Measurements from ENCODE around the gene TBC1D2. TPM values are rescaled to one million over a fixed set of nuclear protein-coding genes. Genes with fewer than 3 reads are reported as not detected.

Gene TBC1D2
- total RNA-seq, 2 experiments from 2014 or later: 1.5 TPM

GRCh38 chr9:98201749-98202148 is 53.7 kb downstream of the TBC1D2 start:
- no peak for TF ChIP-seq CTCF (IDR thresholded peaks at IDR 0.05)
- DNase-seq: no peak
- H3K4me1 Mint-ChIP-seq (ENCODE audit: low read depth): peaks cover 3% of the 10 kb centered on the region
- H3K36me3 Mint-ChIP-seq (ENCODE audit: low read depth): no peaks in the 10 kb centered on the region
- no peak for ATAC-seq
- H3K27me3 Mint-ChIP-seq: no peaks in the 10 kb centered on the region
- intact Hi-C loops (cut with micrococcal nuclease): no loop called here
- H3K27ac Mint-ChIP-seq: no peak overlapping the region
- no peak overlapping the region for H3K4me3 Mint-ChIP-seq
- no peaks in the 10 kb centered on the region for H3K9me3 Mint-ChIP-seq
- POLR2A ChIA-PET: interaction anchor here (0.6 kb wide), 1 partner anchor 42 kb away, joined by 3 read pairs; no protein-coding TSS in a partner anchor
- CTCF ChIA-PET: no interaction called here

DNA sequence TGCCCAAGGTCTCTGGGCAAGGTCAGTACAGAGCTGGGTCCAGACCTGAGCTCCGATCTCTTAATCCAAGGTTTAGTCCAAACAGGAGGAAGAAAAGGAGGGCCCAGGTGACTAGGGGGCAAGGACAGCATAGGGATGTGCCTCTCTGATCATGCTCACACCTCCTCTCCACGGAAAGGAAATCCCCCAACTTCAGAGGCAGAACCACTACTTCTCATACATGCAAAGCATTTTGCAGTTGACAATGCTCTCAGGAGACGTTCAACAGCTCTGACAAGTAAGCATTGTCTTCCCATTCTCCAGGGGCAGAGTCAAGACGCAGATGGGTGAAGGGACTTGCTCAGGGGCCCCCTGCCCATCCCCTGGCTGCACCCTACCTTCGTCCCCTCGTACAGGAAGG is 54.3 kb downstream of the TBC1D2 start:
- TF ChIP-seq CTCF (IDR thresholded peaks at IDR 0.05): no peak
- Mint-ChIP-seq H3K4me1 (ENCODE audit: low read depth) (peaks cover 3% of the 10 kb centered on the region), H3K36me3 (ENCODE audit: low read depth) (no peaks in the 10 kb centered on the region), H3K27me3 (no peaks in the 10 kb centered on the region), H3K4me3 (no peak overlapping the region), H3K27ac (no peak overlapping the region), H3K9me3 (no peaks in the 10 kb centered on the region)
- intact Hi-C loops (cut with micrococcal nuclease): no loop called here
- ChIA-PET POLR2A (no interaction called here), CTCF (no interaction called here)
- ATAC-seq (no peak), DNase-seq (no peak)

DNA sequence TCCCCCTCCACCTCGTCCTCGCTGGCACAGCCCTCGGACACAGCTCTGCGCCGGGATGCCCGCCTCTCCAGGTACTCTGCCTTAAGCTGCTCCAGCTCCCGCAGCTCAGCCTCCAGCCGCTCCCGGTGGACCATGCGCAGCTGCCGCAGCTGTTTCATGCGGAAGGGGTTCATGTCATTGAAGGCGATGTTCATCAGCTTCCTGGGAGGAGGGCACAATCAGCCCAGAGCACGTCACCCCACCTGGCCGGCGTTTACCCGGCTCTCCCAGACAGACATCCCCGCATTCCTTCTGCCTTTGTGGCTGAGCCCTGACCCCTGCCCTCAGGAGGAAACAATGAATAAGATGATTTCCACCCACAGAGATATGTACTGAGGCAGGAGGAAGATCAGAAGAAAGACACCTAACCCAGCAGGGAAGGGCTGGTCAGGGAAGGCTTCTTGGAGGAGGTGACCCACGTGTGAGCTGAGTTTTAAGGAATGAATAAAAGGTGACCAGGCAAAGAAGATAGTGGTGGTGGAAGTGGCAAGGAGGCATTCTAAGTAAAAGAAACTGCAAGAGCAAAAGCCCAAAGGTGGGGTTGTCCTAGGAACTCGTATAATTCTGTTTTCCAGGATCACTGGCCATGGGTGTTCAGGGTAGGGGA is 55.9 kb downstream of the TBC1D2 start:
- Mint-ChIP-seq H3K9me3 (no peaks in the 10 kb centered on the region), H3K36me3 (ENCODE audit: low read depth) (no peaks in the 10 kb centered on the region), H3K4me3 (no peak overlapping the region), H3K27ac (no peak overlapping the region), H3K27me3 (no peaks in the 10 kb centered on the region), H3K4me1 (ENCODE audit: low read depth) (peaks cover 3% of the 10 kb centered on the region)
- ChIA-PET CTCF (interaction anchor here (0.7 kb wide), 1 partner anchor 68 kb away, joined by 4 read pairs; no protein-coding TSS in a partner anchor), POLR2A (no interaction called here)
- ATAC-seq (no peak), DNase-seq (no peak)
- intact Hi-C loops (cut with micrococcal nuclease): loop anchor here (10.0 kb wide), 1 partner anchor 125 kb away; no protein-coding TSS in a partner anchor
- TF ChIP-seq CTCF (IDR thresholded peaks at IDR 0.05): no peak

- H3K4me3 Mint-ChIP-seq: no peak overlapping the region
- no peaks in the 10 kb centered on the region for H3K36me3 Mint-ChIP-seq (ENCODE audit: low read depth)
- DNase-seq (no peak), ATAC-seq (no peak)
- intact Hi-C loops (cut with micrococcal nuclease): loop anchor here (10.0 kb wide), 1 partner anchor 121 kb away; no protein-coding TSS in a partner anchor
- ChIA-PET POLR2A (no interaction called here), CTCF (interaction anchor here (0.6 to 2.1 kb wide), 5 partner anchors 10 to 121 kb away, joined by 3 to 12 read pairs (median 3); partner anchors contain the start of gene TBC1D2)
- TF ChIP-seq CTCF (IDR thresholded peaks at IDR 0.05): no peak
- H3K4me1 Mint-ChIP-seq (ENCODE audit: low read depth): peaks cover 8% of the 10 kb centered on the region
- no peaks in the 10 kb centered on the region for H3K27me3 Mint-ChIP-seq
- H3K9me3 Mint-ChIP-seq: no peaks in the 10 kb centered on the region
- no peak overlapping the region for H3K27ac Mint-ChIP-seq
Measured at GRCh38 chr9:98195671-98196070, 59.8 kb downstream of the TBC1D2 start.

DNA sequence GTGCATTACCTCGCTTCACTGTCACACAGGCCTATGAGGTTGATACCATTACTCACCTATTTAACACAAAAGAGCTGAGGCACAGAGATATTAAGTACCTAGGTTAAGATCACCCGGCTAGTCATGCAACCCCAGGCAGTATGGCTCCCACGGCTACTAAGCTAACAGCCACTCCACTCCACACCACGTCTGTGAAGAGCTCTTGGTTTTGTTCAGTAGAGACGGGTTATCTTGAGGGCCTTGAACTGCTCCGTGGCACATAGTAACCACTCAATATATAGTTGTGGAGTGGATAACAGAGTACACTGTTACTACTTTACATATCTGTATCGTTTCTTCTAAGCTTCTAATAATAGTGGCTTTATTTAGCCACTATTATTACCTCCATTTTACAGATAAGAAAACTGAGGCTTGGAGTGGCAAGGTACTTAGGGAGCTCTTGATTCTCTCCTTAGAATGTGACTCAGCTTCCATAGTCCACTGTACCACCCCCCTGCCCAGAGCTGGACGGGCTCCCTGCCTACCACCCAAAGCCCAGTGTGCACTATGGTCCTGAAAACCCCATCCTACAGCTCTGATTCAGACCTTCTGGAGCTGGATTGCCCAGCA is 62.0 kb downstream of the TBC1D2 start:
- CTCF ChIA-PET: interaction anchor here (1.0 to 4.1 kb wide), 8 partner anchors 13 to 119 kb away, joined by 3 to 31 read pairs (median 7); partner anchors contain the start of gene TRIM14
- H3K9me3 Mint-ChIP-seq: no peaks in the 10 kb centered on the region
- peak overlapping the region; percentile 49 for H3K27ac Mint-ChIP-seq
- intact Hi-C loops (cut with micrococcal nuclease): loop anchor here (5.0 to 10.0 kb wide), 2 partner anchors 76 to 119 kb away; partner anchors contain the start of gene TRIM14
- H3K27me3 Mint-ChIP-seq: no peaks in the 10 kb centered on the region
- H3K4me1 Mint-ChIP-seq (ENCODE audit: low read depth): peaks cover 25% of the 10 kb centered on the region
- POLR2A ChIA-PET: interaction anchor here (0.7 to 3.9 kb wide), 4 partner anchors 12 to 137 kb away, joined by 3 to 25 read pairs (median 3); partner anchors contain the start of genes NANS and TRIM14
- ATAC-seq (no peak), DNase-seq (no peak)
- no peaks in the 10 kb centered on the region for H3K36me3 Mint-ChIP-seq (ENCODE audit: low read depth)
- peak overlapping the region; percentile 81 for H3K4me3 Mint-ChIP-seq
- TF ChIP-seq CTCF (IDR thresholded peaks at IDR 0.05): no peak

Measured in activated CD8-positive, alpha-beta T cell treated with anti-CD3 and anti-CD28 coated beads for 36 hours (primary cell).